Transverse colon (tissue), 4 donors: ENCODE measurements around the gene PLCB1. TPM values are rescaled to one million over a fixed set of nuclear protein-coding genes. Genes with fewer than 3 reads are reported as not detected.

ENCODE experiments used
- DNase-seq: peaks from one replicate; pipeline ENCODE4 v3.0.0-alpha.2; 2019
- H3K27ac ChIP-seq, 4 donors: fragments of 200-600 bp; sonication (generic); 2 replicates each; pipeline ENCODE4 v1.5.1; 2016 to 2018; ENCODE audit warnings: inconsistent platforms in 4 of 4
- H3K27me3 ChIP-seq: fragments of 200-600 bp; sonication (generic); 2 replicates; pipeline ENCODE4 v1.5.1; 2017; ENCODE audit warnings: inconsistent platforms
- H3K36me3 ChIP-seq, 4 donors: fragments of 200-600 bp; sonication (generic); 2 replicates each; pipeline ENCODE4 v1.5.1; 2017 to 2019; ENCODE audit warnings: inconsistent platforms in 4 of 4
- H3K4me1 ChIP-seq, 4 donors: fragments of 200-600 bp; sonication (generic); 2 replicates each; pipeline ENCODE4 v1.5.1; 2017 to 2020; ENCODE audit warnings: inconsistent platforms in 4 of 4
- H3K4me3 ChIP-seq, 4 donors: fragments of 200-600 bp; sonication (generic); 1 replicate in 1 of 4; 2 replicates in 3 of 4; pipeline versions ENCODE4 v1.5.1 to v1.6.1; 2017 to 2019; ENCODE audit warnings: inconsistent platforms in 4 of 4
- H3K9me3 ChIP-seq, 2 donors: fragments of 200-600 bp; sonication (generic); 2 replicates each; pipeline ENCODE4 v1.5.1; 2017 to 2019; ENCODE audit warnings: inconsistent platforms in 2 of 2
- CTCF ChIP-seq, 5 experiments: fragments of 200-600 bp in 3 of 5; fragments of 450-650 bp in 2 of 5; sonication (generic) in 3 of 5; IDR thresholded peaks; 1 replicate in 2 of 5; 2 replicates in 3 of 5; pipeline ENCODE4 v1.5.1; 2016 to 2017; ENCODE audit warnings: antibody characterized with exemption in 5 of 5, inconsistent platforms in 3 of 5, mild to moderate bottlenecking in 2 of 5, moderate library complexity in 1 of 5
- EP300 ChIP-seq: sonication (generic); formaldehyde crosslinking; IDR thresholded peaks from one replicate; pipeline ENCODE4 v1.6.1; 2017; ENCODE audit warnings: antibody characterized with exemption, low read depth
- POLR2A ChIP-seq: fragments of 450-650 bp; IDR thresholded peaks from one replicate; pipeline ENCODE4 v1.6.1; 2016; ENCODE audit warnings: antibody characterized with exemption, mild to moderate bottlenecking, moderate library complexity
- POLR2AphosphoS5 ChIP-seq, 3 donors: sonication (generic); formaldehyde crosslinking; IDR thresholded peaks; one replicate each; pipeline ENCODE4 v1.6.1; 2016; ENCODE audit warnings: antibody characterized with exemption in 3 of 3
- WGBS, 2 donors: methylation state at CpG; one replicate each; pipeline ENCODE4 v1.1.5; 2018; ENCODE audit warnings: low coverage in 1 of 2; 5-methylcytosine and 5-hydroxymethylcytosine counted together
- in situ Hi-C, 4 donors: fragments of 200-750 bp; cut with MboI; loops; one replicate each; pipeline versions ENCODE4 v1.15.0 to v1.15.1; 2017; ENCODE audit warnings: low sequenced_read_pairs in 3 of 4, low pct_ligation_motif_present in 1 of 4, low pct_unique_long_range_greater_than_20kb in 1 of 4
- intact Hi-C: fragments of 100-400 bp; cut with DNase I; formaldehyde crosslinking; loops from one replicate; pipeline ENCODE4 v1.15.1; 2023; ENCODE audit warnings: low total_unique reads
- total RNA-seq, 4 donors: library from RNA; depleted of rRNA; stranded (reverse); fragments of >200 nt; gene quantifications; one replicate each; pipeline ENCODE4 v1.1.0, GENCODE V29; 2016

The PLCB1 gene
- total RNA-seq, 4 donors from 2014 or later = 13.1 to 18.6 (median 15.8) TPM

- Histone ChIP-seq H3K9me3 (no peaks in the 10 kb centered on the region), H3K36me3 (no peaks in the 10 kb centered on the region), H3K27ac (no peak overlapping the region), H3K27me3 (no peaks in the 10 kb centered on the region), H3K4me1 (no peaks in the 10 kb centered on the region), H3K4me3 (no peak overlapping the region)
- DNase-seq = no peak
- intact Hi-C loops = no loop called here
- in situ Hi-C loops = no loop called here
- TF ChIP-seq POLR2A (no peak), CTCF (IDR thresholded peaks at IDR 0.05) (no peak), POLR2AphosphoS5 (IDR thresholded peaks at IDR 0.05) (no peak), EP300 (no peak)
- WGBS, 2 donors = 75 to 93% methylated on average over 1 of the region's 1 CpG
Observed at GRCh38 chr20:8328189-8328588, 196.1 kb downstream of the PLCB1 start.

GRCh38 chr20:8330319-8330784 lies 198.3 kb downstream of the PLCB1 start:
- DNase-seq = no peak
- intact Hi-C loops (no loop called here), in situ Hi-C loops (no loop called here)
- Histone ChIP-seq H3K9me3 (no peaks in the 10 kb centered on the region), H3K4me3 (no peak overlapping the region), H3K36me3 (no peaks in the 10 kb centered on the region), H3K27me3 (no peaks in the 10 kb centered on the region), H3K27ac (no peak overlapping the region), H3K4me1 (no peaks in the 10 kb centered on the region)
- TF ChIP-seq CTCF (IDR thresholded peaks at IDR 0.05) = no peak
- WGBS, 2 donors = 81% methylated on average over 3 of the region's 3 CpGs; no CpG with 5 or more reads in 1 of the 2 donors

GRCh38 chr20:8330785-8331695 lies 199.0 kb downstream of the PLCB1 start:
- in situ Hi-C loops = no loop called here
- WGBS, 2 donors = 59 to 80% methylated on average over 3 of the region's 3 CpGs

More at GRCh38 chr20:8330785-8331695, 199.0 kb downstream of the PLCB1 start:
- TF ChIP-seq CTCF (IDR thresholded peaks at IDR 0.05) (no peak), POLR2AphosphoS5 (IDR thresholded peaks at IDR 0.05) (no peak), POLR2A (no peak), EP300 (no peak)
- intact Hi-C loops = no loop called here
- H3K4me3 ChIP-seq = no peak overlapping the region
- no peak for DNase-seq
- no peaks in the 10 kb centered on the region for H3K4me1 ChIP-seq
- H3K36me3 ChIP-seq = no peaks in the 10 kb centered on the region
- no peak overlapping the region for H3K27ac ChIP-seq
- no peaks in the 10 kb centered on the region for H3K27me3 ChIP-seq
- no peaks in the 10 kb centered on the region for H3K9me3 ChIP-seq
